GM21529 (cell line): ENCODE measurements around the gene GRAMD1B.

ENCODE experiments used
- ATAC-seq: cut with Tn5 transposase; IDR thresholded peaks from one replicate; pipeline ENCODE4 v1.9.1; 2021; ENCODE audit not compliant: unreplicated experiment

GRAMD1B gene

GRCh38 chr11:123624974-123625373, 194.9 kb downstream of the GRAMD1B start:
- ATAC-seq: no peak

- ATAC-seq: no peak
These were observed 199.0 kb downstream of the GRAMD1B start for GRCh38 chr11:123628936-123629683.

- ATAC-seq: no peak
These were observed 200.1 kb downstream of the GRAMD1B start for GRCh38 chr11:123630126-123630608.

- no peak for ATAC-seq
These were observed 210.0 kb downstream of the GRAMD1B start for GRCh38 chr11:123640029-123640428.

GRCh38 chr11:123640677-123641494, 210.8 kb downstream of the GRAMD1B start:
- ATAC-seq: peak; percentile 89

- ATAC-seq: no peak
These were observed 211.4 kb downstream of the GRAMD1B start for GRCh38 chr11:123641495-123641840.

GRCh38 chr11:123642435-123642834, 212.4 kb downstream of the GRAMD1B start:
- ATAC-seq: no peak

- no peak for ATAC-seq
These were observed 215.4 kb downstream of the GRAMD1B start for GRCh38 chr11:123645286-123645975.

- ATAC-seq: no peak
These were observed 220.8 kb downstream of the GRAMD1B start for GRCh38 chr11:123650901-123651300.

- ATAC-seq: no peak
These were observed 222.5 kb downstream of the GRAMD1B start for GRCh38 chr11:123652599-123652998.

GRCh38 chr11:123653483-123653826, 223.4 kb downstream of the GRAMD1B start:
- ATAC-seq: no peak

GRCh38 chr11:123653827-123654565, 223.9 kb downstream of the GRAMD1B start:
- no peak for ATAC-seq

GRCh38 chr11:123654566-123655081, 224.6 kb downstream of the GRAMD1B start, which contains the start of gene SCN3B:
Gene SCN3B, minus strand, starts transcription at chr11:123654624. Its CDS starts 823 bp downstream, at chr11:123653801.
- ATAC-seq: no peak

GRCh38 chr11:123659311-123659710, 229.2 kb downstream of the GRAMD1B start:
- ATAC-seq: no peak

GRCh38 chr11:123659965-123660364, 229.9 kb downstream of the GRAMD1B start:
- ATAC-seq: peak; percentile 90

- ATAC-seq: no peak
These were observed 235.2 kb downstream of the GRAMD1B start for GRCh38 chr11:123665306-123665705.

- no peak for ATAC-seq
These were observed 240.0 kb downstream of the GRAMD1B start for GRCh38 chr11:123670081-123670480.

- ATAC-seq: no peak
These were observed 241.5 kb downstream of the GRAMD1B start for GRCh38 chr11:123671534-123671933.

- no peak for ATAC-seq
These were observed 242.5 kb downstream of the GRAMD1B start for GRCh38 chr11:123672568-123672967.

- no peak for ATAC-seq
These were observed 244.2 kb downstream of the GRAMD1B start for GRCh38 chr11:123674297-123674696.
